Activated T-cell treated with anti-CD3 and anti-CD28 coated beads for 1 hour (primary cell): ENCODE measurements around the gene PCNX1.

Source experiments
- DNase-seq: peaks from one replicate; pipeline ENCODE4 v3.0.0-alpha.2; 2020; ENCODE audit warnings: low read depth

The PCNX1 gene

DNA sequence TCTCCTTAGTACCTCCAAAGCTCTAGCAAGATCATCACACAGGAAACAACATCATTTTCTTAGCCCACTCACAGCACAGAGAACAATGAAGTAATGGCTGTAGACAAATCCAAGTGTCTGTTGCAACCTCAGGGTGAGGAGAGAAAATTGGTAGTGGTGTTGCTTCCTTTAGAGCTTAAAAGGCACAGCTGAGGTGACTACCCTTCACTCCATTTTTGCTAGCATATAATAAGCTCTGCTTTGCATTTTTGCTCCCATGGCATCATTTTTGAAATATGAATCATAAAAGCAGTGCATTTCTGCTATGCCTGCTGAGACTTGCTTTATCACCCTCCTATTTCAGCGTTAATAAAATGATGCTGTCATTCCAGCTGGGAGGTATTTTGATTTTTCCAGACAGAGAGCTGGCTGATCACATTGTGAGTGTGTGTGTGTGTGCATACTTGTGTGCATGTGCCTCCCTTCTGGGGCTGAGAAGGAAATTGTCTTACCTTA, 18.5 kb upstream of the PCNX1 start:
- DNase-seq, result no peak

DNA sequence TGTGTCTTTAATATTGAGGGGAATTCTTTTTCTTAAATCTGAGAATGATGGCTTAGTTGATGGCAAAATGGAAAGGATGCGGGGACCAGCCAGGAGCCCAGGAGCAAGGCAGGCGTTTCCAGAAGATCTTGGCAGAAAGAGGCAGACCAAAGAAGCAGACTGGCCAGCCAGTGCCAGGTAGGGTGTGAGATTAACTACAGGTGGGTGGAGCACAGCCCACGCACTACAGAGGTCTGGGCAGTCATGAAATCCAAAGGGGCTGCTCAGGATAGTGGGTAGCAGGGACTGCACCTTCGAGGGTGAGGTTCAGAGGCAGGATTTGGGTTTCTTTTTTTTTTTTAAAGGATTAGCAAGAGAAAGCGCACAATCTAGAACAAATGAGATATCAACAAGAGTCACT, 17.7 kb upstream of the PCNX1 start:
- no peak for DNase-seq

DNA sequence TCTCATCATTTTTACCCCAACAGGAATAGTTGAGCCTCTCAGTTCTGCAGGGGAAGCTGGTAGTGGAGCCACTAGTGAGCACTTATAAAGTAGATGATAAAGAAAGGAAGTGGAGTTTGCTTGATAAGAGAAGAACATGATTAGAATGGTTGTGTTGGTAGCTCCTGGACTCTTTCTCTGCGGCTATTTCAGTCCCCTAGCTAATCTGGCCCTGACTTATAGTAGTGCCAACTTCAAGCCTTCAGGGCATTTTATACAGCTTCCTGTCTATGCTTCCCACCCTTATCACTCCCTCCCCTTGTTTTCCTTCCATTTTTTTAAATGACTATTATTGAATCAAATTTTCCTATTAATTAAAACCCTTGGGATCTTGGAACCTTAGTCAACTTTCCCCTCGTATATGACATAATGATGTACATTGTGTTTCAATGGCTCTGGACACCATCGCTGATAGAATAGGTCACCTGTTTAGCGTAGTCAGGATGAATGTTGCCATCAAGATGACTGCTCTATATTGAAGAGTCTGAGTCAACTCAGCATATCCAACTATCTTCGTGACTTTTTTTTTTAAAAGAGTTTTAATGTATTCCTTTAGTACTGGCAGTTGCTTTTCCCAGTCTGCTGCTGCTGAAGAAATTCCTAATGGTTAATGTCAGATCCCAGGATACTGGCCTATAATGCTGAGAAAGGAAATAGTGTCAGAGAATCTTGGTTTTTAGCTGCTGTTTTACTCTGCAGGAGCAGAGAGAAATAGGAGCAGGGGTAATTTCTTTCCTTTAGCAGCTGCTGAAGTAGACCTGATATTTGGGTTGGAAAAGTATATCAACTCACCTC, 16.2 kb upstream of the PCNX1 start:
- DNase-seq, result no peak

DNA sequence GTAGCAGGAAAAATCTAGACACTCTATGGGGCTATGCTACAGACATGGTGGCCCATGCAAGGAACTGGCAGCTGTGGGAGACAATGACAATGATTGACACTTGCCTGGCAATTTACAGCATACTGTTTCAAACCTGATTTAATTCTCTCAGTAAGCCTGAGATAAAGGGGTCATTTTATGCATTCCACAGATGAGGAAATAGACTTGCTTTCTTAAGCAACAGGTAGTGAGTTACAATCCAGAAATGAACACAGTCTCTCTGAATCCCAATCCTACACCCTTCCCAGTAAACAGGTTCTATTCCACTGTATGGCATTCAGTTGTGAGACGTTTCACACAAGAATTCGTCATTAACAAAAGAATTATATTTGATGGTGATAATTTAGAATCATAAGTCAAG, 15.5 kb upstream of the PCNX1 start:
- no peak for DNase-seq

DNA sequence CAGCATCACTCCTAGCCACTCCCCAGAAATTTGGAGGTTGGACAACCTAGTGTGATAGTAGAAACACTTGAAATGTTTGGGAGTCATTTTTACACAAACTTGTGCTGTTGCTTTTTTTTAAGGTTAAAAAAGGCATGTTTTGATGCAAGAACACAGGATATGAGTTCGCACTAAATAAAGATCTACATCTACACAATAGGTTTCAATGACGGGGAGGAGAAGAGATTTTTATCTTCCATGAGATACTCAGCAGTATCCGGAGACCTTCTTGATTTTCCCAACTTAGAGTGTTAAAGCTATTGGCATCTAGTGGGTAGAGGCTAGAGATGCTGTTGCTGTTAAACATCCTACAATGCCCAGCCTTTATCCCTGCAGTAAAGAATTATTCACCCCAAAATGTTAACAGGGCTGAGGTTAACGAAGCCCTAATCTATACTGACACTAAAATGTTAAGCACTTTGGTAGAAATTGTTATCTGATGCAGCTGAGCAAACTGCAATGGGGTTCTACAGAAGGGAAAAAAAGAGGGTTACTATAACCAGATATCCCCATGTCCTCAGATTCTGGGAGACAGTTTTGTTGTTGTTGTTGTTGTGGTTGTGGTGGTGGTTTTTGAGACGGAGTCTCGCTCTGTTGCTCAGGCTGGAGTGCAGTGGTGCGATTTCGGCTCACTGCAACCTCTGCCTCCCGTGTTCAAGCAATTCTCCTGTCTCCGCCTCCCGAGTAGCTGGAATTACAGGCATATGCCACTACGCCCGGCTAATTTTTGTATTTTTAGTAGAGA, 14.0 kb upstream of the PCNX1 start:
- DNase-seq, result no peak

DNA sequence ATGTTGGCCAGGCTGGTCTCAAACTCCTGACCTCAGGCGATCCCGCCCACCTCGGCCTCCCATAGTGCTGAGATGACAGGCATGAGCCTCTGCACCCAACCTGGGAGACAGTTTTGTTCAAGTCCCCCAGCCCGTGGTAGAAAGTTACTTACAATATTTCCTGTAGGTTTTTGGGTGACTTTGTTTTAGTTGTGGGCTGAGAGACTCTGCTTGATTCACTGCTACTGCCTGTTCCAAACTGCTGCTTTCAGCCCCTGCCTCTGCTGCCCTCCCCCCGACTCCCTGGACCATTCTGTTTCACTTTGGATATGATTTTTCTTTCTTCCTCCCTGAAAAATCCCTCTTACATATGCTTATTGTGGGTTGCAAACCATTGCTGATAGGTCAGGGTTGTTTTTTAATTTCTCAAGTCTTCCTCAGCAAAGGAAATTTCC, 13.4 kb upstream of the PCNX1 start:
- DNase-seq, result no peak

DNA sequence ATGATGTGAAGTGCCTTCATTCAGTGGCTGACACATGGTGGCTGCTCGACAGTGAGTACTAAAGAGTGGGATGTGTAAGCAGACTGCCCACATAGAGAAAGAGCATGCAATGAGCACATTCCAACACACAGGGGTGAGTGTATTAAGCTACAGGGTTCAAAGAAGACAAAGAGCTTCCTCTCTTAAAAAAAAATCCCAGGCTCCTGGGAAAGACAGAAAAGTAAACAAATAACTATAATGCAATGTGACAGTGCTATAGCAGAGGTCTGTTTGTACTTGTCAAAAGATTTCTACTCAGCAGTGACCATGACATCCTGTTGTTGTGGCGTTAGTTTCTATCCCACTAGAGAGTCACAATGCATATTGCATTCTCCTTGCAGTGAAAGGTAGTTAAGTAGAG, 12.4 kb upstream of the PCNX1 start:
- no peak for DNase-seq

DNA sequence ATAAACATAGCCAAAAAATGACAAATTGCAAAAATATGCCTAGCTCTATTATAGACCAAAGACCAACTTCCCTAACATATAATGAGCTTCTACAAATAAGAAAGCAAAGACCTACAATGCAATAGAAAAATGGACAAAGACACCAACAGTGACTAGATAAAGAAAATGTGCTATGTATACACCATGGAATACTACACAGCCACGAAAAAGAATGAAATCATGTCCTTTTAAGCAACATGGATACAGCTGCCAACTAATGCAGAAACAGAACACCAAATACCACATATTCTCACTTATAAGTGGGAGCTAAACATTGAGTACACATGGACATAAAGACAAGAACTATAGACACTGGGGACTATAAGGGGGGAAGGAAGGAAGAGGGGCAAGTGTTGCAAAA, 10.9 kb upstream of the PCNX1 start:
- no peak for DNase-seq

DNA sequence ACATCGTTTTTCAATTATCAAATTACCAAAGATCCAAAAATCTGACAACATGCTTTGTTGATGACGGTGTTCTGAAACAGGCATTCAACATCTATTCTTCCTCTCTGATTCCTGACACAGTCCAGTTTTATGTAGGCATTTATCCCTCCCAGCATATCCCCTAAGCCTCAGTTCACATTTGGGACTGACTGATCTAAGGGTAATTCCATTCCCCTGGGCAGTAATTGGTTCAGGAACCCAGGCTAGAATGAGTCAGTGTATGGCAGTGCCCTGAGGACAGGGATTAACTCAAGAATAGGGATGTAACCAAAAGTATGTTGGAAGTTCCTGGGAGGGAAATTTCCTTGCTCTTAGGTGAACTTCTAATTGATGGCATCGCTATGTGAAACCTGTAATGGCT, 10.3 kb upstream of the PCNX1 start:
- no peak for DNase-seq

DNA sequence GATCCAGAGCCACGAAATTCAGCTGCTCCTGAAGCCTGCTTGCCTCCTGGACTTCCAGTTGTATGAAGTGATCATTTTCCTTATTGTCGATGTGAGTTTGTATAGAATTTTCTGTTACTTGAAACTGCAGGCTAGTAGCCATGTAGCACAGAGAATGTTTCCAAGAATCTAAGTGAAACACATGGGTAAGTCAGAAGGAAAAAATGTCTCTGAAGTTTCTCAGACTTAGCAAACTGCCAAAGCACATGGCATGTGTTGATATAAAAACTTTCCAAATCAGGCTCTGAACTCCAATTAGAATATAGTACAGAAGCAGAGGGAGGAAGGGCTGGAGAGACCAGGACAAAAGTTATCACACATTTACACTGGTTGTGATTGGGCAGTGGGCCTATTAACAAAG, 9.8 kb upstream of the PCNX1 start:
- DNase-seq, result no peak

DNA sequence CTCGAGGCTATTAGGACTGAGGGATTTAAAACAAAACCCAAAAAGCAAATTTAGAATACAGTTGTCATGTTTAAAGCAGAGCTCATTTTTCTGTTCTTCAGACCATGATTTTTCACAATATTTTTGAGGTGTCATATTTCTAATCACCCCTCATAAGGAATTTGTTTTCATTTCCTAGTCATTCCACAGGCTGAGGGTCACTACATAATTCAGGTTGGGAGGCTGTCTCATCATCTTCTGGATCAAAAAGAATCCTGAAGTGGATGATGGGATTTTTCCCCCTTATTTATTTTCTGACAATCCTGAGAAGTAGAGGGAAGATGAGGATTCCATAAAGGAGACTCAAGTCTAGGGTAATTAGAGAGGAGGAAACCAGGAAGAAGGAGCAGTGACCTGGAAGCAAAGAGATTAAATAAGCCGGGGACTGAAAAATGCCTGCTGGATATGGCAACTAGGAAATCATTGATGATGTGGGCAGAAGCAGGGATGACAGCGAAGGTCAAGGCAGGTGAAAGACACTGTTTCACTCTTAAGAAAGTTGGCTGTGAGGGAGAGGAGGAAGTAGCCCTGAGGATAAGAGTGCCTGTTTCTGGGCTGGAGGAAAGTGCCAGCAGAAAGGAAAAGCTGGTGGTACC, 9.0 kb upstream of the PCNX1 start:
- no peak for DNase-seq

DNA sequence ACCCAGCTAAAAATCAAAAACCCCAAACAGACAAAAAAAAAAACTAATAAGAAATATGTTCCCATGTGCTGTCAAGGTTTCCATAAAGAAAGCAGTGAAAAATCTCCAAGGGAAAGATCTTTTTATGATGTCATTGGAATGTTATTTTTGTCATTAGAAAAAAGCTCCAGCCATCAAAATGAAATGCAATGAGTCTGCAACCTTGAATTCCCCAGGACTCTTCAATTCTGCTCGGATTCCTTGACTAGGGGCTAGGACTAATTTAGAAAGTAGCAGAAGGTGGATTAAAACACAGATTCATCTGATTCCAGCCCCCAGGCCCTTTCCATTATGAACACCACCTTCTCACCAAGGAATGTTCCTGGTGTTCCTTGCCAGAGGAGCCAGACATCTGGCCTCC, 6.0 kb upstream of the PCNX1 start:
- no peak for DNase-seq

DNA sequence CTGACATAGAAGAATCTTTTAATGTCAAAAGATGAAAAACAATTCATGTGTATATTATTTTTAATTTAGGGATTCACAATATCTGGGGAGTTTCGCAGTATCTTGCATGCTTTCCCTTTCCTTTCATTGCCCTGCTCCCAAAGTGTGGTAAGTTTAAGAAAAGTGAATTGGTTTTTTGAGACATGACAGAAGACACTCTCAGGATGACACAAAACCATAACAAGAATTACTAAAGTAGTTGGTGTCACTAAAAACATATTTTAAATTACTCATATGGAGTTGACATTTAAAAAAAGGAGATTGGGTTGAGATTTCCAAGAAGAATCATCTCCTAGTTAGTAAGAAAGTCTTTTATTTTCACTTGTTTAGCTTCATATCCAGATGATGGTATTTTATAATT, 5.1 kb upstream of the PCNX1 start:
- DNase-seq, result no peak

DNA sequence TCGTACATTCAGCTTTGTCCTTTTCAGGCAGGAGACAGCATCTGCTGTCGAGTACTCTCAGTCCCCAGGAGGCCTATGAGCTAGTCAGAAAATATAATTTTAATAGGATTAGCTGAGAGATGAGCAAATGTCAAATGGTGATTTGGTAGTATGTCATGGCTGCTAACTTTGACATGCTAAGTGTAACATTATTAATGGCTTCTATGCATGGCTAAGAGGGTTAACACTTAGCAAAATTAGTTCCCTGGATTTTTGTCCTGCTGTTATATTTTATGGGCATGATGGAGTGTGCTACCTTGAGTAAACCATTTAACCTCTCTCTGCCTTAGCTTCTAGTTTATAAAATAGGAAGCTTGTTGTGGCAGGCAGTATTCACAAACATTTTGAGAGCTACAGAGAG, 2.9 kb upstream of the PCNX1 start:
- DNase-seq, result no peak

DNA sequence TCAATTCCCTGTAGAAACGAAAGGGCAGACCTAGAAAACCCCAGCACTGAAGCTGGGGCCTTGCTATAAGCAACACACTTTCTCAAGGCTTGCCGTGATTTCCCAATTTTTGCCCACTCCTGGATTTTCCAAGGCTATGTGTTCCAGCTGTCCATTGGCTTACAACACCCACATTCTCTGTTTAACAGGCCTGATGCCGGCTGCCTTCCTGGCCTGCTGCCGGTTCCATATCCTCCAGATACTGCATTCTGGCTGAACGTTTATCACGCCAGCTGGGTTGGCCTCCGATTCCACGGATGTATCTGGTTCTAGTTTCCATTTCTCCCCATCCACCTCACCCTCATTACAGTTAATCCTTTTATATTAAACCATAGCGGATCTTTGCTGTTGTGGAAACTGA, 2.0 kb upstream of the PCNX1 start:
- DNase-seq, result no peak

DNA sequence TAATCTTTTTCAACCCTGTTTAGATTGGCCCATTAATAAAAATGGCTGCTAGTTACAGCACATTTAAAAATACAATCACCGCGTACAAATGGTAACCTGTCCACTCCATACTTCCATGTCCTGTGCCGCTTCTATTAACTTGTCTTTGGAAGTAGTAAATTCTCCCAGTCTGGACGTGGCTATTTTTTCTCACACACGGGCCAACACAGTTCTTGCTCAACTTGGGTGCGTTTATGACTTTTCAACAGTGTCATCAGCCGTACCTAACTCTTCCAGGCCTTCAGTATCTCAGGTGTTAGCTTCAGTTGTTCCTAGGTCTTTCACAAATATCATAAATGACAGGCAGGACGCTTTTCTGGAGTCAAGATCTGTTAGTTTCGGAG, 475 bp upstream of the PCNX1 start:
- DNase-seq, result no peak

DNA sequence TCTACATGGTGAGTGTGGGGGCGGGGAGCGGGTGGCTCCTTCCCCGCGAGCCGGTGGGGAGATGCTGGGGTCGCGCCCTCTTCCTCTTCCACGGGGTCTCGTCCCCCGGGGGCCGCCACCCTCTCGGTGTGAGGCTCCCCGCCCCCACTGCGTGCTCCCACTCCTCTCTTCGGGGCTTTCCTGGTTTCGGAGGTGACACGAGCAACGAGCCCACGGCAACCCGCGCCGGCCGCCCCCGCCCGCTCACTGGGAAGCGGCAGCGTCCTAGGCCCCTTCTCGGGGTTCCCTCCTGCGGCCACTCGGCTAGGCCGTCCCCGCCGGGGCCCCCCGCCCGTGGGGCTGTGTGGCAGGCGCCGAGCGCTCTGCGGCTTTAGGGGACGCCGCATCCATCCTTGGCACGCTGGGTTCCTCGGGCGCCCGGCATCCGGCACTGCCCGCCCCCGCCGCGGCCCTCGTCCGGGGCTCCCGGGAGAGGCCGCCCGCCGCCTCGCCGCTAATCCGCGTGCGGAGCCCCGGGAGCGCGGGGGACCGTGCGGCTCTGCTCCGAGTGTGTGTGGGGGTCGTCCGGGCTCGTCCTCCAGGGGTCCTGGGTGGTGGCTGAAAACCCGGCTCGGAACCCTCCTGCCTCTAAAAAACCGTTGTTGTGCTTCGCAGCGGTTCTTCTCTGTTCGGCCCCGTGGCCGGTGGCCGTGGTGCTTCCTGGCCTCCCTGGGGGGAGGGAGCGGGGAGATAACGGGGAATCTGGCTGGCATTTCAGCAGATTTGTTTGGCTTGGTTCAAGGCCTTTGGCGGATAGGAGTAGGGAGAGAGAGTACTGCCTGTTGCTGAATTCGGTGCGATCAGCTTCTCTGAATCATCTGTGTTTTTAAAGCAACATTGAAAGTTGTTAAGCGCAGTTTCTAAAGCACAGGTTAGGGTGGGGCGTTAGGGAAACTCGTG, 1.0 kb downstream of the PCNX1 start:
- DNase-seq, result peak; percentile 51

DNA sequence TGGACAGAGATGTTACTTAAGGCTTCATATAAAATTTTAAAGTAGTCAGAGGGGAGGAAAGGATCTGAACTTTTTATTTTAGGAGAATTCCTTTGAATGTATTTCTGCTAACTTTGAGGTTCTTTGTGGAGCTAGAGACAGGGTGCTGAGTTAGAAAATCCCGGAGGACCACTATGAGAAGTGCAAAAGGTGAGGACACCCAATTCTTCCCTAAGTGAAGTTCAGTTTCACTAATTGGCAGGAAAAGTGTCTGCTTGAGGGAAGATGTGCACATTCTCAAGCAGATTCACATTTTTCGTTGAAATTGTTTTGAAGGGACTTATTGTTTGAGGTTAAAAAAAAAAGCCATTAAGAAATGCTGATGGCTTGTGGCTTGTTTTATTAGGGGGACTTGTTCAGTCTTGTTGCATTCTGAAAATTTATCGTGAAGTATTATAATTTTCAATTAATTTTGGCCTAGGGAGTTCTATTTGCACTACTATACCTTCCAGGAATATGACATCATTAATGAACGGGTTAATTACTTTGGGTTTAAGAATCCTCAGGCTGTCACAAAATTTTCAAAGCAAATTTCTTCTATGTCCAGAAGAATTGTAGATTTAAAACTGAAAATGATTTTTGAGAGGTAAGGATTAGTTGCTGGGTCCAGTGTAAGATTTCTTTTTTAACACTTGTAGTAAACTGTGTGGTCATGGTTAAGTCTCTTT, 1.8 kb downstream of the PCNX1 start:
- no peak for DNase-seq

DNA sequence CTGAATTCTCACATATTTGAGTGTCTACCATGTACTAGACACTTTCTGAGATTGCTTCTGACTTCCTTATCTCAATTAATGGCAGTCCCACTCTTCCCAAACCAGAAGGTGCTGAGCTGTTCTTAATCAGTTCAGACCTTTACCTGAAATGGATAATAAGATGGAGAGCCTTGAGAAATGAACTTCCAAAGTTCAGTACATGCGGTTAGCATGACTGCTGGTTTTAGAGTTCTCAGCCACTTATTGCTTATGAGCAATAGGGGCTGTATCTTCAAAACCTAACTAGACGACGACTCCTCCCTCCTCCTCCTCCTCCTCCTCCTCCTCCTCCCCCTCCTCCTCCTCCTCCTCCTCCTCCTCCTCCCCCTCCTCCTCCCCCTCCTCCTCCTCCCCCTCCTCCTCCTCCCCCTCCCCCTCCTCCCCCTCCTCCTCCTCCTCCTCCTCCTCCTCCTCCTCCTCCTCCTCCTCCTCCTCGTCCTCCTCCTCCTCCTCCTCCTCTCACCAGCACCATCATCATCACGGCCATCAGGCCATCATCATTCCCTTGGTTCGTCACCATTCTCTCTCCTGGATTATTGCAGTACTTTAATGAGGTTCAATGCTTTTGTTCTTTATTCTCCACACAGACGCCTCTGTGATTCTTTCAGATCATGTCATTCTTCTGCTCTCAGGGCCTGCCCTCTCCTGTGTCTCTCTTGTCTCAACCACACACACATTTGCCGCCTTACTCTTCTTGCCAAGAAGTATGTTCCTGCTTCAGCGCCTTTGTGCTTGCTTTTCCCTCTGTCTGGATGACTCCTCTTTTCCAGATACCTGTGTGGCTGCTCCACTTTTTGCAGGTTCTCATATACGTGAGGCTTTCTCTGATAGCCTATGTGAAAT, 2.7 kb downstream of the PCNX1 start:
- DNase-seq, result no peak

DNA sequence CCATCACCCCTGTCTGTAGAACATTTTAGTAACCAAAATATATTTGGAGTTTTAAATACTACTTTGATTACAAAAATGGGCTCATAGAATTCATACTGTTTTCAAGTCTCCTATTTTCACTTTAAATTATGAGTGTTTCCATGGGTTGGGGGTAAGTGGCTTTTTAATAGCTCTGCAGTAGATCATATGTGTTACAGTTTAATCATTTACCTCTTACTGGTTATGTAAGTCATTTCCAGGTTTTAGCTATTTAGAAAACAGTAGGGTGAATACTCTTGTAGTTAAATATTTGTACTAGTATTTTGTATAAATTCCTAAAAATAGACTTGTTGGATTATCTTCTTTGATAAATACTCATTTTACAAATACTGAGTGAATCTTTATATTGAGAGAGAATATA, 8.2 kb downstream of the PCNX1 start:
- no peak for DNase-seq
